NCI-H748 (cell line): ENCODE measurements around the gene NELFB.
"Not testable (repeated sequence)": the region's sequence is repeated elsewhere in the genome, so short reads cannot be mapped to it uniquely, and the experiment has no call there.

Experiments used
- DNase-seq: peaks from one replicate; lab custom pipeline; 2025; ENCODE audit not compliant: unreplicated experiment; lab: John Stamatoyannopoulos, UW

NELFB gene

DNA sequence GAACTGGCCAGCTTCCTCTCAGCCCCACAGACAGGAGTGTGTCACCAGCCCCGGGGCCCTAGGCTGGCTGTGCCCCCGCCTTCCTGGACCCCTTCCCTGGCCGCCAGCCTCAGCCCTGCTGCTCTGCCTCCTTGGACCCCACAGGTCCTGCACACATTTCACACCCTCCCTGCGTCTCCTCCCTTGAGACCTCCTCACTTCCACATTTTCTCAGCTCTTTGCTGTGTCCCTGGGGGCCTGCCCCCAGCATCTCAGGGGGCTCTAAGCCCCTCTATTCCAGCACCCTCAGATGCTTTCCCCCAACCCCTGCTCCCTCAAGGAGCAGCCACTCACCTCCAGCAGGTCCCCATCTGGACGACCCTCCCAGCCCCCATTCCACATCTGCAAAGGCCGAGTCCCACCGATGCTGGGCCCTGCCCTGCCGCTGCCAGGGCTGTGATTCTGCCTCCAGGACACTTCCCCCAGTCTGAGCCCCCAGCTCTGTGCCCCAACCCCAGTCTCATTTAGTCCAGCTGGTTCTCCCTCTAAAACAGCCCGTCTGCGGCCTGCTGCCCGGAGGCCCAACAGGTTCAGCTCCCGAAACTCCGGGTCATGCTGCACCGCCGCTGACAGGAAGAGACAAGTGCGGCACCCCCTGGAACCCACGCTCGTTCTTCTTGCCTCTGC, 20.2 kb upstream of the NELFB start:
- no peak for DNase-seq

DNA sequence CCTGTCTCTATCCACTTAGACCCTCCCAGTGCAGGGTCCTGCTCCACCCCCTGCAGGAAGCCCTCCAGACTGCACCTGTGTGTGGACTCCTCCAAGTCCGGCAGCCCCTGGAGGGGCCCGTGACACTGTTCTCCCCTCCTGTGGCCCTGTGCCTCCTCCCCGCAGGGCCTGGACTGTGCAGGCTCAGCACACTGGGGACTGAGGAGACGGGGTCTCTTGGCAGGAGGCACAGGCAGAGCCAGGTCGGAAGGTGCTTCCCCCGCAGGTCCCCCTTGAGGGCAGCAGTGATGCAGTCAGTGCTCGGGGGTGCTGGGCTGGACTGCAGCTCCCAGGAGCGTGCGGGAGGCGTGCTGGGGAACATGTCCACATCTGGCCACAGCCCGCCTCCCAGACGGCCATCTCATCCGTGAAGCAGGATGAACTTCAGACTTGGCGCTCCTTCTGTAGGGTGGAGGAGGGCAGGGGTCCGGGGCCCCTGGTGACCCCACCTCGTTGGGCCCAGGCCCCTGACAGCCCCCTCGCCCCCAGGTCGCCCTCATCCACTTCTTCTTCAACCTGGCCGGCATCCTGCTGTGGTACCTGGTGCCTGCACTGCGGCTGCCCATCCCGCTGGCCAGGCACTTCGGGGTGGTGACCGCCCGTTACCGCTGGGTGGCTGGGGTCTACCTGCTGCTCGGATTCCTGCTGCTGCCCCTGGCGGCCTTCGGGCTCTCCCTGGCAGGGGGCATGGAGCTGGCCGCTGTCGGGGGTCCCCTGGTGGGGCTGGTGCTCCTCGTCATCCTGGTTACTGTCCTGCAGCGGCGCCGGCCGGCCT, 19.5 kb upstream of the NELFB start:
- DNase-seq = peak; percentile 39

DNA sequence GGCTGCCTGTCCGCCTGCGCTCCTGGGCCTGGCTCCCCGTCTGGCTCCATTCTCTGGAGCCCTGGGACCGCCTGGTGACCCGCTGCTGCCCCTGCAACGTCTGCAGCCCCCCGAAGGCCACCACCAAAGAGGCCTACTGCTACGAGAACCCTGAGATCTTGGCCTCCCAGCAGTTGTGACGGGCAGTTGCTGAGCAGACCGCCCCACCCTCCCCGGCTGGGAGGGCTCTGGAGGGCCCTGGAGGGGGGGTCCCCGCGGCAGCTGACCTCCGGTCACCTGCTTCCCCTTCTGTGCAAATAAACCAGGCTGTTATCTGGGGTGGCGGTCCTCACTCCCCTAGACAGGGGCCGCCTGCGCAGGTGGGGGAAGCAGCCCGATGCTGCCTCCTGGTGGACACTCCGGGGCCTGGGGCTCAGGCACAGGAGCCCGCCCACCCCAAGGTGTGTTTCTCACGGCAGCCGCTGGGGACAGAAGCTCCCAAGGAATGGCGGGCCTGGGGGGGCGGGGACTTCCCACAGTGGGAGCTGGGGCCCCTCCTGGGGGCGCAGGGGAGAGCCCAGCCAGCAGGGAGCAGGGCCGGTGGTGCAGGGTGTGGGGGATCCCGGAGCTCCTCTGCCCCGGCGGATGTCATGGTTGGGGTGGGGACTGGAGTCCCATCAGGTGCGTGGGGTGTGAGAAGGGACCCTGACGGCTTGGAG, 18.7 kb upstream of the NELFB start:
- DNase-seq = peak; percentile 90

DNA sequence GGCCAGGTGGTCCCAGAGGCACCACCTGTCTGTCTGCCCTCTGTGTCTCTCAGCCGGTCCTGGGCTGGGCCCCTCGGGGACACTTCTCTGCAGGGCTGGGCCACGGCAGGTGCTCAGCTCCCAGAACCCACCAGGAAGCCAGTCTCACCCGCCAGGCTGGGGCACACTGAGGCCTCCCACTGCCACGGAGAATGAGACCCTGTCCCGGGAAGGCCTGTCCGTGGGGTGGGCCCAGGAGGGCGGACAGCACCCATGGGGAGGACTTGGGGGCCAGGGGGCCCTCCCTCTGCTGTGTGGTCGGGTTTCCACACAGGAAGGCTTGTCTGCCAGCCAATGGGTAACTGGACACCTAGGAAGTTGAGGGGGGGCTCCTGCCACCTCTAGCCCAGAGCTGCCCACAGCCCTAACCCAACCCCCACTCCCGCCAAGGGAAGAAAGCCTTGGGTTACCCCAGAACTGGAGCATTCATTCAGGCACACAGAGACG, 18.1 kb upstream of the NELFB start:
- no peak for DNase-seq

DNA sequence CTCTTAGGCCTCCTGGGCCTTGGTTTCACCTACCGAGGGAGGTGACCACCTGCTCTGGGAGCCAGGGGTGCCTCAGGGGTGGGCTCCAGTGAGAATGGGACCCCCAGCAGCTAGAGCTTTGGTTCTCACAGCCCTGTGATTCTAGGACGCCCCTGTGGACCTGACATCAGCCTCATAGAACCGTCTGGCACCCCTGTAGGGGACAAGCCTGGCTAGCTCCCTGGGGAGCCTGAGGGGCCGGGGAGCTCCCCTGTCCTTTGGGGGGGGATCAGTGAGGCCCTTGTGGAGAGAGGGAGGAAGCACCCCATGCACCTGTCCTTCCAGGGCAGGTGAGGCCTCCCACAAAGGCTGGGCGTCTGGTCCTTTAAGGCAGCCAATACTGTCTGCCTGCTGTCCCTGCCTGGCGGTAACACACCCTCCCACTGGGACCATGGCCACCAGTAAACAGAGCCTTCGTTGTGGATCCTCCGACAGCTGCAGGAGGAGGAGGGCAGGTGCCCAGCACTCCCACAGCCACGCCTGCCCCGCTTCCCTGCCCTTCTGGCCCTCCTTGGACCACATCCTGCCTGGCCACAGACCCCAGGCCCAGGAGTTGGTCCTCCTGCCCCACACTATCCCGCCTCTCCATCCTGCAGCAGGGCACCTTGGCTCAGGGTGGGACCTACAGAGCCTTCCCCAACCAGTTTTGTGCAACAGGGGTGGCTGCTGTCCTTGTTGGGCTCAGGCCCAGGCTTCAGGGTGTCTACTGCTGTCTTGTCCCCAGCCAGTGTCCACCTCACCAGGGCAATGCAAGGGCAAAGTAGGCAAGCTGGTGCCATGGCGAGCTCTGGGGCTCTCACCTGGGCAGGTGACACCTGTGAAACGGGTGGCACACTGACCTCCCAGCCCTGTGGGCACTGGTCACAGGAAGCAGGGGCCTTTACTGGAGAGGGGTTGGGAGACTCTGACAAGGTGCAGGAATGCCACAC, 17.1 kb upstream of the NELFB start:
- DNase-seq = peak; percentile 76

DNA sequence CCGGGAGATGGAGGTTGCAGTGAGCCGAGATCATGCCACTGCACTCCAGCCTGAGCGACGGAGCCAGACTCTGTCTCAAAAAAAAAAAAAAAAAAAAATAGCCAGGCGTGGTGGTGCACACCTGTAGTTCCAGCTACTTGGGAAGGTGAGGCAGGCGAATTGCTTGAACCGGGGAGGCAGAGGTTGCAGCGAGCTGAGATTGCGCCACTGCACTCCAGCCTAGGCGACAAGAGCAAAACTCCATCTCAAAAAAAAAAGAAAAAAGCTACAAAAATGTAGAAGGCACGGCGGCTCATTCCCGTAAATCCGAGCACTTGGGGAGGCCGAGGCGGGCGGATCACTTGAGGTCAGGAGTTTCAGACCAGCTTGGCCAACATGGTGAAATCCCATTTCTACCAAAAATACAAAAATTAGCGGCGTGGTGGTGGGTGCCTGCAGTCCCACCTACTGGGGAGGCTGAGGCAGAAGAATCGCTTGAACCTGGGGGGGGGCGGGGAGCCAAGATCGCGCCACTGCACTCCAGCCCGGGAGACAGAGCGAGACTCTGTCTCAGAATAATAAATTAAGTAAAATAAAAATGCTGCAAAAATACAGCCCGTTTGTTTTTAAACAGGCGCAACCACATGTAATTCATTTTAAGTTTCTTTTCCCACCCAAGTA, 15.5 kb upstream of the NELFB start:
- DNase-seq = not testable (repeated sequence)

DNA sequence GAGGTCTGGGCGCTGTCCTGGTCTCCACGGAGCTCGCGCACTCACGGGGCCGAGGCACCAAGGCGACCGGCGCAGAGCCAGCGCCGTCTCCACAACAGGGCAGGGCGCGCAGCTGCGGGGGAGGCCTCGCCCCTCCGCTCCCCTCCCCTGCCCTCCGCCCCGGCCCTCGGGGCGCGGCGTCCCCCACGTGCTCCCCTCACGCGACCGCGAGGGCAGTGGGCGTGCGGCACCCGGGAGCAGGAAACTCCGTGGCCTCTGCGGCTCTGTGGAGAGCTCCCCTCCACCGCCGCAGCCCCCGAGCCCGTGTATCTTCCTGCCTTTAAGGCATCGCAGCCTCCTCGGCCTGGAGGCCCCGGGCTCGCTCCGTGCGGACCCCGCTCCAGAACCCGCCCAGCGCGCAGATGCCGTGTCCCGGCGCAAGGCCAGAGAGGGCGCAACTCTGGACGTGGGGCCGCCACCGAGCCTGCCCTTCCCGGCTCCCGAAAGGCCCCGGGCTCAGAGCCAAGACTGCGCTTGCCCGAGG, 14.7 kb upstream of the NELFB start:
- peak; percentile 86 for DNase-seq

DNA sequence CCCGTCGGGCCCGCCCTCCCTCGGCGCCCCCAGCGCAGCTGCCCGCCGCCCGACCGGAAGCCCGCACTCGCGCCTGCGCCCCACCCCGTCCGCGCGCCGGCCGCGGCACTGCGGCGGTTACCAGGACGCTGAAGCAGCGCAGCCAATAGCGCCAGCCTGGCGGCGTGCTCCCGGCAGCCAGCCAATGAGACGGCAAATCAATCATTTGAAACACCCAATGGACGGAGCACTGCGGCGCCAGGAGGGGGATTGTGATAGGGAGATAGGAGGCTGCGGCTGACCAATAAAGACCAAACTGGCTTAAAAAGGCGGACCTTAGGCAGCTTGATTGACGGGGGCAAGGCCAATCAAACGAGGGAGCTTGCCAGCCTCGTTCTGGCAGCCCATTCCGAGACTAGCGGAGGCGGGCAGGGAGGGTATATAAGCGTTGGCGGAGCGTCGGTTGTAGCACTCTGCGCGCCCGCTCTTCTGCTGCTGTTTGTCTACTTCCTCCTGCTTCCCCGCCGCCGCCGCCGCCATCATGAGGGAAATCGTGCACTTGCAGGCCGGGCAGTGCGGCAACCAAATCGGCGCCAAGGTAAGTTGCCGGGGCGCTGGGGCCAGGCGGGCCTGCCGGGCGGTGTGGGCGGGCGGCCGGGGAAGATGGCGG, 14.2 kb upstream of the NELFB start, which contains the start of gene TUBB4B:
Gene TUBB4B (plus strand): TSS at position 447 of the 649 bp plus-strand sequence. CDS start 74 bp downstream, at position 521.
- peak; percentile 100 for DNase-seq

DNA sequence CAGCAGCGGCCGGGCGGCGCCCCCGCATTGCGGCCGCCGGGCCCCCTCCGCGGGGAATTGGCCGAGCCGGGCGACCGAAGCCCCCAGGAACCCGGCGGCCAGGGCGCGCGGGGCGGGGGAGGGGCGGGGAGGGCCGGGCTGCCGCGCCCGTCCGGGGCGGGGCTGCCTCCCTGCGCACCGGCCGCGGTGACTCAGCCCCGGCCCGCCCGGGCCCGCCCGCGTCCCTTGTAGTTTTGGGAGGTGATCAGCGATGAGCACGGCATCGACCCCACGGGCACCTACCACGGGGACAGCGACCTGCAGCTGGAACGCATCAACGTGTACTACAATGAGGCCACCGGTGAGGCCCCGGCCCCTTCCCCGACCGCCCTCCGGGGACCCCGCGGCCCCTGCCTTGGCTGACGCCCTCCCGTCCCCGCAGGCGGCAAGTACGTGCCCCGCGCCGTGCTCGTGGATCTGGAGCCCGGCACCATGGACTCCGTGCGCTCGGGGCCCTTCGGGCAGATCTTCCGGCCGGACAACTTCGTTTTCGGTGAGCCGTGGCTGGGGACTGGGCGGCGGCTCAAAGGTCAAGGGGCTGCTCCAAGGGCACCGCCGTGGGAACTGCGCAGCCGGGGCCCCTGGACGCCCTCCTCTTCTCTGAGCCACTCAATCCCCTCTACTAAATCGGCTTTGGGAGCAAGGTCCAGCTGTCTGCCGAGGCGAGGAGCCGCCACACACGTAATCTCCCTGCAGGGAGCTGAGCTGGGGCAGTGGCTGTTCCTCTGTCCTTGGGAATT, 13.4 kb upstream of the NELFB start:
- peak; percentile 58 for DNase-seq

DNA sequence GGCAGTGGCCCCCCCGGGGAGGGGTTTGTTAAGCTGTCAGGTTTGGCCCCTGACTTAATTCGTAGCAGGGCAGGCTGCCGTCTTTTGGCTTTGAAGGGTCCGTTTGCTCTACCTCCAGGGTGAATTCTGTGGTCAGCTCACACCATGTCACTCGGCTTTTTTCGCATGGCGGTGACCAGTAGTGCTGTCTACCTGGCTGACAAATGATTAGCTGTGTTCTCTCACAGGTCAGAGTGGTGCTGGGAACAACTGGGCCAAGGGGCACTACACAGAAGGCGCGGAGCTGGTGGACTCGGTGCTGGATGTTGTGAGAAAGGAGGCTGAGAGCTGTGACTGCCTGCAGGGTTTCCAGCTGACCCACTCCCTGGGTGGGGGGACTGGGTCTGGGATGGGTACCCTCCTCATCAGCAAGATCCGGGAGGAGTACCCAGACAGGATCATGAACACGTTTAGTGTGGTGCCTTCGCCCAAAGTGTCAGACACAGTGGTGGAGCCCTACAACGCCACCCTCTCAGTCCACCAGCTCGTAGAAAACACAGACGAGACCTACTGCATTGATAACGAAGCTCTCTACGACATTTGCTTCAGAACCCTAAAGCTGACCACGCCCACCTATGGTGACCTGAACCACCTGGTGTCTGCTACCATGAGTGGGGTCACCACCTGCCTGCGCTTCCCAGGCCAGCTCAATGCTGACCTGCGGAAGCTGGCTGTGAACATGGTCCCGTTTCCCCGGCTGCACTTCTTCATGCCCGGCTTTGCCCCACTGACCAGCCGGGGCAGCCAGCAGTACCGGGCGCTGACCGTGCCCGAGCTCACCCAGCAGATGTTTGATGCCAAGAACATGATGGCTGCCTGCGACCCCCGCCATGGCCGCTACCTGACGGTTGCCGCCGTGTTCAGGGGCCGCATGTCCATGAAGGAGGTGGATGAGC, 12.6 kb upstream of the NELFB start:
- DNase-seq = no peak

DNA sequence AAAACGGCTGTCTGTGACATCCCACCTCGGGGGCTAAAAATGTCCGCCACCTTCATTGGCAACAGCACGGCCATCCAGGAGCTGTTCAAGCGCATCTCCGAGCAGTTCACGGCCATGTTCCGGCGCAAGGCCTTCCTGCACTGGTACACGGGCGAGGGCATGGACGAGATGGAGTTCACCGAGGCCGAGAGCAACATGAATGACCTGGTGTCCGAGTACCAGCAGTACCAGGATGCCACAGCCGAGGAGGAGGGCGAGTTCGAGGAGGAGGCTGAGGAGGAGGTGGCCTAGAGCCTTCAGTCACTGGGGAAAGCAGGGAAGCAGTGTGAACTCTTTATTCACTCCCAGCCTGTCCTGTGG, 11.9 kb upstream of the NELFB start:
- DNase-seq = not testable (repeated sequence)

DNA sequence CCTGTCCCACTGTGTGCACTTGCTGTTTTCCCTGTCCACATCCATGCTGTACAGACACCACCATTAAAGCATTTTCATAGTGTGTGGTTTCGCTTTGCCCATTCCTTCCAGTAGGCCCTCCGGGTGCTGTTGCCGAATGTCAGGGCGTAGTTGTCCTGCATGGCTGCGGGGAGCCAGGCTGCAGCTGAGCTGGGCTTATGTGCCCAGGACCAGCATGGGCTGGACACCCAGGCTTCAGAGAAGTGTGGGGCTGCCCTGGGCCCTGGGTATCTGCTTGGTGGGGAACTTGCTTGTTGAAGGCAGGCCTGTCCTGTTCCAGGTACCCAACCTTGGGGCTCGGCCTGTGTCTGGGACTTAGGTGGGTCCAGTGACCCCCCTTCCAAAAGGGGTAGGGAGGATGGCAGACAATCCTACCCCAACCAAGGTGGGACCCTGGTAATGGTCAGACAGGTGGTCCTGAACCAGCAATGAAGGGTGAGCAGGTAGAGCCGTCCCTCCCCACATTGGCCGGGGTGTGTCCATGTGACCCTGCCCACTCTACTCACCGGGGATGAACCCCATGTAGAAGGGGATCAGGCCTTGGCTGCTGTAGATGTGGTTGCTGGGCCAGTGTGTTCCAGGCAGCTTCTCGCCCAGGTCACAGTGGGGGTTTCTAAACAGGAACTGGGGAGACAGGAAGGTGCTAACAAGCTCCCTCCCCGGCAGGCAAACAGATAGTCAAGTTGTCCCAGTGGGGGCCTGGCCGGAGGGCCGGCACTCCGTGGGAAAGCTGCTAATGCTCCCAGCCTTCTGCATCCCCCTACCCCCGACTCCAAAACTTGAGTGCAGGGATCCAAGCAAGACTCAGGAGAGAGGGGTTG, 11.3 kb upstream of the NELFB start:
- DNase-seq = no peak

DNA sequence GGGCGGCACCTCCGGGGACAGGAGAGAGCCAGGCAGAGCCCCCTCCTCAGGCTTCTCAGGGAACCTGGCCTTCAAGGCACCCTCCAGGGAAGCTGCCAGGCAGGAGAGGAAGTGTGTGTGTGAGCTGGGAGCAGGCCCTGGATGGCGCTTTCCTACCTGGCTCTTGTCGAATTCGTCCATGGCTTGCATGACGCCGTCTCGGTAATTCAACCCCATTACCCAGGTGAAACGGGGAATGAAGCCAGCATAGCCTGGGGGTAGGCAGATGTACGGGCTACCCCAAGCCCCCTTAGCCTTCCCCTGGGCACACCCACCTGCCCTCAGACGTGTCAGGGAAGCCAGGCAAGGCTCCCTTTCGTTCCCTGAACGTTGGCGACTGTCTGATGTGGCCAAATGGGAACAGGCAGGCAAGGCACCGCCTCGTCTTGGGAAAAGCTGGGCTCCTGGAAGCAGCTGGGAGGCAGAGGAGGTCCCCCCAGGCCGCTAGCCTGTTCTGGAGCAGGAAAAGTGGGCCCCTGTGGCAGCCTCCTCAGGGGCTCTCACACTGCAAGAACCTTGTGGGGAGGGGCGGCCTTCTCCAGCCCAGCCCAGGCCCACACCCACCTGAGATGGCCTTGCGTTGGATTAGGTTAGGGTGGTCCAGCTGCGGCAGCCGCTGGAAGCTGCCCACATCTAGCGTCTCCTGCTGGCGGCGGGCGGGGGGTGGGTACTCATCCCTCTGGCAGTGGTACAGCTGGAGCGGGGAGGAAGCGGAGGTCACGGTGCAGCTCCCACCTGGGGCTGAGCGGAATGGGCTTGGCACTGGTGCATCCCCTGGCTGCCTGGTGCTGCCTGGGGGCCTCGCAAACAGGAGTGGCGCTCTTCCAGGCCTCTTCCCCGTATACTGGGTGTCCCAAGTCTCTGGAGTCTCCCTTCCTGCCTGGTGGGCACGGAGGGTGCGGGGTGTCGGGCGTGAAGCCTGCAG, 10.4 kb upstream of the NELFB start:
- peak; percentile 36 for DNase-seq

DNA sequence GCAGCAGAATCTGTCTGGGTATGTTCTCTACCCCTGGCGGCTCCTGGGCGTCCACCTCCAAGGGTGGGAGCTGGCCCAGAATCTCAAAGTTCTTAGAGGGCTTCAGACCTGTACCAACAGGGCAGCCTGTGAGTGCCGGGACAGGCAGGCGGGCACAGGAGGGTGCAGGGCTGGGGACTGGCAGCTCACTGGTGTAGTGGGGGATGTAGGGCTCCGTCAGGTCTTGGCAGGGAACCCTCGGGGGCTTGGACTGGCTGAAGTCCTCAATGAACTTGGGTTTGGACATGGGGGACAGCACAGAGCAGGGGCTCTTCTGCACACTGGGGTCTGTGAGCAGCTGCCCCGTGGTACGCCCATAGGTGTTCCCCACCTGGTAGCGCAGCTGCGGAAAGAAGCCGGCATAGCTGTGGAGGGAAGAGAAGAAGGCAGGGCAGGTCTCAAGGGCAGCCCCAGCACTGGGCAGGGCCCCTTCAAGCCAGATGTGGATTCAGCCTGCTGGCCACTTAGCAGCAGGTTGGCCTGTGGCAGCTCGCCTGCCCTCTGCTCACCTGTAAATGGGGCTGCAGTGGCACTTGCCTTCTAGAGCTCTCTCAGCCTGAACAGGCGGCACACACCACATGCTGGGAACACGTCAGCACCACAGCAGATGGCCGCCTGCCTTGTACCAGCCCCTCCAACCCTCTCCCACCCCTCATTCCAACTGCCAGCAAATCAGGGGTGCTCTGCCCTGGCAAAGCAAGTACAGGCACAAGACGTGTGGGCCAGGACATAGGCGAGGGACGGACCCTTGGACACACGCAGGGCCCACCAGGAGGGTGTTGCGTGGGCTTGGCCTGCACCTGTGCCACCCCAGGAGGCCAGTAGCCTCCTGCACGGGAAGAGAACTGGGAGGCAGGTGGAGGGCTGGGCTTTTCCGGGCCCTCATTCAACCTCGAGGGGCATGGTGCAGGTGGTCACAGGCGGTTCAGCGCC, 9.4 kb upstream of the NELFB start:
- no peak for DNase-seq
